ENCODE data around the gene LILRA6.
A peak's percentile ranks its signal among the peaks of the same experiment; 100 is the strongest.

The LILRA6 gene

DNA sequence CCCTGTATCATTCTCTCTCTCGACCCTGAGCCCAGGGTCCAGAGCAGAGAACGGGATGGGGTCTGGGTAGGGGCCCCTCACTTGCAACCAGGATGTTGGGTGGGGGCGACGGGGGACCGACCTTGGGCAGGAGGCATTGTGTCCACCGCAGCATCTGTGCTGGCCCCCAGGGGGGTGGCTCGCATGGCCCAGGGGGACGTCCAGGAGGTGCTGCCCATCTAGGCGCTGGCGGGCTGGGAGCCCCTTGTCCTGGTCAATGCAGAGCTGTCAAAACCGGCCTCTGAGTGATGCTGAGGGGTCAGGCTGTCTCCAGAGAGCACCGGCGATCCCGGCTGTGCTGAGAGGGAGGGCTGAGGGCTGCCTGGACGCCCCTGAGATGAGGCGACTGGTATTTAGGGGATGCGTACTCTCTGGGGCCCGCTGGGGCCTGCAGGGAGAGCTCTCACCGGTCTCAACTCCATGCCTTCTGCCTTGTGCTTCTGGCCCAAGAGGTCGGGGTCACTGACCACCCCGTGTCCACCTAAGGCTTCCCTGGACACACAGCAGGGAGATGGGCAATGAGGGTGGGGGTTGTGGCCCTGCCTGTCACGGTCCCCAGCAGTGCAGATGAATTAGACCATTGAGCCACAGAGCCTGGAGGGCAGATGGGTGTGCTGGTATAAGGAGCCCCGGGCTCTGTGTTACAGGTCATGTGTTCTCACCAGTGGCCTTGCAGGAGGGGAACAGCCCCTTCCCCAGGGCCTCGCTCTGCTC lies 33.4 kb downstream of the LILRA6 start:
- H3K27ac ChIP-seq: peak overlapping the region; percentile 98
- TF ChIP-seq, protein P1, sequence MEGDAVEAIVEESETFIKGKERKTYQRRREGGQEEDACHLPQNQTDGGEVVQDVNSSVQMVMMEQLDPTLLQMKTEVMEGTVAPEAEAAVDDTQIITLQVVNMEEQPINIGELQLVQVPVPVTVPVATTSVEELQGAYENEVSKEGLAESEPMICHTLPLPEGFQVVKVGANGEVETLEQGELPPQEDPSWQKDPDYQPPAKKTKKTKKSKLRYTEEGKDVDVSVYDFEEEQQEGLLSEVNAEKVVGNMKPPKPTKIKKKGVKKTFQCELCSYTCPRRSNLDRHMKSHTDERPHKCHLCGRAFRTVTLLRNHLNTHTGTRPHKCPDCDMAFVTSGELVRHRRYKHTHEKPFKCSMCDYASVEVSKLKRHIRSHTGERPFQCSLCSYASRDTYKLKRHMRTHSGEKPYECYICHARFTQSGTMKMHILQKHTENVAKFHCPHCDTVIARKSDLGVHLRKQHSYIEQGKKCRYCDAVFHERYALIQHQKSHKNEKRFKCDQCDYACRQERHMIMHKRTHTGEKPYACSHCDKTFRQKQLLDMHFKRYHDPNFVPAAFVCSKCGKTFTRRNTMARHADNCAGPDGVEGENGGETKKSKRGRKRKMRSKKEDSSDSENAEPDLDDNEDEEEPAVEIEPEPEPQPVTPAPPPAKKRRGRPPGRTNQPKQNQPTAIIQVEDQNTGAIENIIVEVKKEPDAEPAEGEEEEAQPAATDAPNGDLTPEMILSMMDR (conservative IDR thresholded peaks at IDR 0.05): no peak

DNA sequence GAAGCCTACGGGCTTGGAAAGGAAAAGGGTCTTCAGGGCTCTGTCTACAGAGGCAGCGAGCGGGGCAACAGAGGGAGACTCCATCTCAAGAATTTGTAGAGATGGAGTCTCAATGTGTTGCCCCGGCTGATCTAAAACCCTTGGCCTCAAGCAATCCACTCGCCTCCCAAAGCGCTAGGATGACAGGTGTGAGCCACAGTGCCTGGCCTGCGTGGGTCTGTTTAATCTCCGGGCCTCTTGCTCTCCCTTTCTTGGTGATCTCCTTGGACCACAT lies 33.9 kb downstream of the LILRA6 start:
- TF ChIP-seq, protein P1 (conservative IDR thresholded peaks at IDR 0.05): no peak

DNA sequence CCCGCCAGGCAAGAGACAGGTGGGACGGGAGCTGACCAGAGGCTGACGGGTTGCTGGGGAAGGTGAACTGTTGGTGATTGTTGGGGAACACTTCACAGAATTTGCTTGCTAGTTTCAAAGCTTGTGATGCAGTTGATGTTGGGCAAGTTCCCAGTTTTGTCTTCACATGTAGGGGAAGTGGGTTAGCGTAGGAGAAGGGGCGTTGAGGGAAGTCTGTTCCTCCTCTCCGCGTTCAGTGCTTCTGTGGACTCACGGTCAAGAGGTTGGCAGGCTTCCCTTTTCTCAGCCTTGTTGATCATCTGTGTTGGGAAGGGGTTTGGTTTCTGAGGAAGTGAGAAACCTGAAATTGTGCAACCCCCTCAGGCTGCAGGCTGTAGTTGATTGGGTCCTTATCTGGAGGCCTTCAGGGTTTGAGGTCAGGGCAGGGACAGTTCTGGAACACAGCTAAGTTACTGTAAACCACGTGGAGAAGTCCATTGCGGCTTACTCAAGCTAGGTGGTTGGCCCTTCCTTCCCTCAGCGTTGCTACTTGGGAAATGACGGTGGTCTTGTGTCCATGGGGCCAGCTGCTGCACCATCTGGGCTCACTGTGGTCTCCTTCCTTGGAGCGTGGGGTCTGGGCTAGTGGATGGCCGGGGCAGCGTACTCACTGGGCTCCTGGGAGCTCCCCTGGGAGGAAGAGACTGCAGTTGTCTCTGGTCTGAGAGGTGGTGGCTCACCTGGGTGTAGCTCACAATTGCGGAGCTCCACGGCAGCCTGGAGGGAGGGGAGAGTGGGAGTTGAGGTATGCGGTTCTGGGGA lies 34.4 kb downstream of the LILRA6 start:
- TF ChIP-seq, protein P1 (conservative IDR thresholded peaks at IDR 0.05): no peak
- peak overlapping the region; percentile 98 for H3K27ac ChIP-seq

More for the DNA sequence above, 33.9 kb downstream of the LILRA6 start:
- peak overlapping the region; percentile 98 for H3K27ac ChIP-seq

DNA sequence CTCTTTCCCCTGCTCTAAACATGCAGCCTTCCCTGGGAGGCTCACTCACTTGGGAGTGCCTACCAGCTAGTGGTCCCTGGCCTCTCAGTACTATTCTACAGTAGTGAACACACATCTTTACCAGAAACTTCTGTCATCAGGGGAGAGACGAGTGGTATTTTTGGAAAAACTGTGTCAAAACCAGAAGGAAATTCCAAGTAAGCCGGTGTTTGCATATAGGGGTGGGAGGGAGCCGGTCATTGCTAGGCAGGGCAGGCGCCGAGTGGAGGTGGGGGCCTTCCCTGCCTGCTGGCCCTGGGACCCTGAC lies 35.0 kb downstream of the LILRA6 start:
- H3K27ac ChIP-seq: peak overlapping the region; percentile 98
- TF ChIP-seq, protein P1 (conservative IDR thresholded peaks at IDR 0.05): no peak

DNA sequence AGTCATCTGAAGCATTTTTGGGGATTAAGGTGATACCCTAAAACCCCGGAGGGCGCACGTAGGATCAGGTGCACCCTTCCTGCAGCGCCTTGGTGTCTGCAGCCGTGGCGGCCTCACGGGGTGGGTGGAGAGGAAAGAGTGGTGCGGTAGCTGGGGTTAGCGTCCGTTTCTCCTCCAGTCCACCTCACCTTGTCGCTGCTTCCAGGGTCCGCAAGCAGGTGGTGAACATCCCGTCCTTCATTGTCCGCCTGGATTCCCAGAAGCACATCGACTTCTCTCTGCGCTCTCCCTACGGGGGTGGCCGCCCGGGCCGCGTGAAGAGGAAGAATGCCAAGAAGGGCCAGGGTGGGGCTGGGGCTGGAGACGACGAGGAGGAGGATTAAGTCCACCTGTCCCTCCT lies 35.4 kb downstream of the LILRA6 start:
- peak overlapping the region; percentile 98 for H3K27ac ChIP-seq

DNA sequence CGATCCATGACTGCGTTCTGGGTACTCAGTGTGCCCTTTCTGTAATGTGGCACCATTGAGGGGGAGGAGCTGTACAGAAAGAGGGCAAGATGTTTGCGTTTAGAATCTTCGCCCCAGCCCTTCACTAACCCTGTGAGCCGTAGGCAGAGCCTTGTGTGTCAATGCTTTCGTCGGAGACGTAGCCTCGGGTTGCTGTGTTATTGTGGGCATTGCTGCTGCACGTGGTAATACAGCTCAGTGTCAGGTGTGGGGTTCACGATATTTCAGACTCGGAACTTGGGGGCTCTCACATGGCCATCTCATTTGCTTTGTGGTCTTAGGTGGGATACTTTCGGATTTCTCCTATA lies 35.8 kb downstream of the LILRA6 start:
- H3K27ac ChIP-seq: peak overlapping the region; percentile 98
- TF ChIP-seq, protein P1 (conservative IDR thresholded peaks at IDR 0.05): no peak

DNA sequence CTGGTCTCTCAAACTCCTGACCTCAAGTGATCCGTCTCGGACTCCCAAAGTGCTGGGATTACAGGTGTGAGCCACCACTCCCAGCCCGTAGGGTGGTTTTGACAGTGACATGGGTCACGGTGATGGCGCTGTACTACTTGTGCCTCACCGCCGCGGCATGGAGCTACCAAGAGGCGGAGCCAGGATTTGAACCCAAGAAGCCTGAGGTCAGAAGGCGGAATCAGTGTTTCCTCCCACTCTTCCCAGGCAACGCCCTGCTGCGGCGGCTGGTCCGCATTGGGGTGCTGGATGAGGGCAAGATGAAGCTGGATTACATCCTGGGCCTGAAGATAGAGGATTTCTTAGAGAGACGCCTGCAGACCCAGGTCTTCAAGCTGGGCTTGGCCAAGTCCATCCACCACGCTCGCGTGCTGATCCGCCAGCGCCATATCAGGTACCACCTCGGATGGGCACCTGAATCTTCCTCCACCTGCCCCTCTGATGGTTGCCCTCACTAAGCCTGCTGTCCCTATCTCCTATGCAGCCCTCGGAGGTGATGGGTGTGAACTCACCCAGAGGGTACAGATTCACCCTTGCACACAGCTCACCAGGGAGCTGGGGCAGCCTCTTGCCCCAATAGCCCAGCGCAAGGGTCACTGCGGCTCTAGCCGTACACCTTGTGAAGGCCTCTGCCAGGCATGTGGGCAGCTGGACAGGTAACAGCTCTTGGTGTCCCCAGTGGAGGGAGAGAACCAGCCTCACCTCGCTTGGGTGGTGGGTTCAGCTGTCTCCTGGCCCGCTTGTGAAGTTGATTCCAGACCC lies 36.4 kb downstream of the LILRA6 start:
- H3K27ac ChIP-seq: peak overlapping the region; percentile 98

More for the DNA sequence above, 36.4 kb downstream of the LILRA6 start:
- TF ChIP-seq, protein P1 (conservative IDR thresholded peaks at IDR 0.05): no peak
